Smooth muscle cell (in vitro differentiated cells): Measurements from ENCODE around the gene CDC14B. TPM values are rescaled to one million over a fixed set of nuclear protein-coding genes. Genes with fewer than 3 reads are reported as not detected.

Source experiments
- DNase-seq: peaks from one replicate; lab custom pipeline; 2025; ENCODE audit not compliant: unreplicated experiment; lab: John Stamatoyannopoulos, UW
- H2AFZ ChIP-seq: fragments of 200-600 bp; sonication (generic); 2 replicates; pipeline ENCODE4 v1.6.0; 2016; ENCODE audit warnings: antibody characterized with exemption, low read depth, mild to moderate bottlenecking
- H3F3A ChIP-seq: fragments of 200-600 bp; sonication (generic); 2 replicates; pipeline ENCODE4 v1.6.0; 2017; ENCODE audit warnings: antibody characterized with exemption, low read depth
- H3K27ac ChIP-seq: fragments of 200-600 bp; sonication (generic); 2 replicates; pipeline ENCODE4 v1.5.1; 2016; ENCODE audit warnings: low read depth, mild to moderate bottlenecking
- H3K27me3 ChIP-seq: fragments of 200-600 bp; sonication (generic); 2 replicates; pipeline ENCODE4 v1.6.1; 2016; ENCODE audit warnings: low read depth, mild to moderate bottlenecking
- H3K36me3 ChIP-seq: fragments of 200-600 bp; sonication (generic); 2 replicates; pipeline ENCODE4 v1.5.1; 2016; ENCODE audit warnings: low read depth
- H3K4me1 ChIP-seq: fragments of 200-600 bp; sonication (generic); 2 replicates; pipeline ENCODE4 v1.5.1; 2016; ENCODE audit warnings: low read depth
- H3K4me2 ChIP-seq: fragments of 200-600 bp; sonication (generic); 2 replicates; pipeline ENCODE4 v1.6.0; 2016; ENCODE audit warnings: mild to moderate bottlenecking
- H3K4me3 ChIP-seq: fragments of 200-600 bp; sonication (generic); 2 replicates; pipeline ENCODE4 v1.5.1; 2016; ENCODE audit warnings: mild to moderate bottlenecking
- H3K79me2 ChIP-seq: fragments of 200-600 bp; sonication (generic); 2 replicates; pipeline ENCODE4 v1.6.0; 2016; ENCODE audit warnings: low read depth, mild to moderate bottlenecking
- H3K9ac ChIP-seq: fragments of 200-600 bp; sonication (generic); 2 replicates; pipeline ENCODE4 v1.6.0; 2016; ENCODE audit warnings: low read depth
- H3K9me3 ChIP-seq: fragments of 200-600 bp; sonication (generic); replicated peaks from 2 replicates; pipeline ENCODE4 v1.5.1; 2016; ENCODE audit warnings: low read depth
- H4K20me1 ChIP-seq: fragments of 200-600 bp; sonication (generic); 2 replicates; pipeline ENCODE4 v1.6.0; 2016; ENCODE audit warnings: low read depth
- WGBS: methylation state at CpG from one replicate; pipeline ENCODE4 v1.1.7; 2016; ENCODE audit warnings: low lambda C conversion rate; 5-methylcytosine and 5-hydroxymethylcytosine counted together
- polyA plus RNA-seq: library from polyadenylated mRNA; unstranded; fragments of >200 nt; fragmentation: Nextera tagmentation; extraction: Ambion mirVana; gene quantifications from 2 replicates; pipeline ENCODE4 v1.2.1, GENCODE V29; 2016
- total RNA-seq: library from RNA; depleted of rRNA; stranded (reverse); fragments of >200 nt; gene quantifications from 2 replicates; pipeline ENCODE4 v1.2.3, GENCODE V29; 2014
- TF ChIP-seq, protein P1 (sequence below): fragments of 200-600 bp; sonication (generic); IDR thresholded peaks from 2 replicates; pipeline ENCODE4 v1.5.1; 2017; ENCODE audit warnings: borderline replicate concordance, mild to moderate bottlenecking, antibody characterized with exemption; ENCODE audit not compliant: insufficient read depth, poor library complexity, severe bottlenecking

CDC14B gene
- total and polyA plus RNA-seq, 2 experiments from 2014 or later: 5.7 to 16.0 TPM

DNA sequence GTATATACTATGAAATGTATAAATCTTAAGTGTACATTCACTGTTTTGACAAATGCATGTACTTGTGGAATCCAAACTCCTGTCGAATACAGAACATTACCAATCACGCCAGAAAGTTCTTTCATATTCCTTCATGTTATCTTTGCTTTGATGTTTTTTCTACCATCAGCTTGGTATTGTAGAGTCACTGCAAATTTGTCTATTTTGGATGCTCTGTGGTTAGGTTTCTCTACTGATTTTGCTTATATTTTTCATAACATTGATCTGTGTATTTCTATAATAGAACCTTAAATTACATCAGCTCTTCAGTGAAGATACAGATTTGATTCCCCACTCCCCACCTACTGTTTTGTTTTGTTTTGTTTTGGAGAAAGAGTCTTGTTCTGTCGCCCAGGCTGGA is 138.9 kb downstream of the CDC14B start:
- Histone ChIP-seq H3K27ac (no peak overlapping the region), H4K20me1 (no peaks in the 10 kb centered on the region), H3K4me3 (no peak overlapping the region), H3K9me3 (no peaks in the 10 kb centered on the region), H3K79me2 (no peaks in the 10 kb centered on the region), H3K4me1 (no peaks in the 10 kb centered on the region), H3K4me2 (no peak overlapping the region), H3K36me3 (no peaks in the 10 kb centered on the region), H3K27me3 (no peaks in the 10 kb centered on the region), H3K9ac (no peak overlapping the region), H2AFZ (no peak overlapping the region), H3F3A (peaks cover 5% of the 10 kb centered on the region)
- WGBS: 97% methylated on average over 3 of the region's 3 CpGs
- no peak for DNase-seq
- TF ChIP-seq, protein P1, sequence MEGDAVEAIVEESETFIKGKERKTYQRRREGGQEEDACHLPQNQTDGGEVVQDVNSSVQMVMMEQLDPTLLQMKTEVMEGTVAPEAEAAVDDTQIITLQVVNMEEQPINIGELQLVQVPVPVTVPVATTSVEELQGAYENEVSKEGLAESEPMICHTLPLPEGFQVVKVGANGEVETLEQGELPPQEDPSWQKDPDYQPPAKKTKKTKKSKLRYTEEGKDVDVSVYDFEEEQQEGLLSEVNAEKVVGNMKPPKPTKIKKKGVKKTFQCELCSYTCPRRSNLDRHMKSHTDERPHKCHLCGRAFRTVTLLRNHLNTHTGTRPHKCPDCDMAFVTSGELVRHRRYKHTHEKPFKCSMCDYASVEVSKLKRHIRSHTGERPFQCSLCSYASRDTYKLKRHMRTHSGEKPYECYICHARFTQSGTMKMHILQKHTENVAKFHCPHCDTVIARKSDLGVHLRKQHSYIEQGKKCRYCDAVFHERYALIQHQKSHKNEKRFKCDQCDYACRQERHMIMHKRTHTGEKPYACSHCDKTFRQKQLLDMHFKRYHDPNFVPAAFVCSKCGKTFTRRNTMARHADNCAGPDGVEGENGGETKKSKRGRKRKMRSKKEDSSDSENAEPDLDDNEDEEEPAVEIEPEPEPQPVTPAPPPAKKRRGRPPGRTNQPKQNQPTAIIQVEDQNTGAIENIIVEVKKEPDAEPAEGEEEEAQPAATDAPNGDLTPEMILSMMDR: no peak

DNA sequence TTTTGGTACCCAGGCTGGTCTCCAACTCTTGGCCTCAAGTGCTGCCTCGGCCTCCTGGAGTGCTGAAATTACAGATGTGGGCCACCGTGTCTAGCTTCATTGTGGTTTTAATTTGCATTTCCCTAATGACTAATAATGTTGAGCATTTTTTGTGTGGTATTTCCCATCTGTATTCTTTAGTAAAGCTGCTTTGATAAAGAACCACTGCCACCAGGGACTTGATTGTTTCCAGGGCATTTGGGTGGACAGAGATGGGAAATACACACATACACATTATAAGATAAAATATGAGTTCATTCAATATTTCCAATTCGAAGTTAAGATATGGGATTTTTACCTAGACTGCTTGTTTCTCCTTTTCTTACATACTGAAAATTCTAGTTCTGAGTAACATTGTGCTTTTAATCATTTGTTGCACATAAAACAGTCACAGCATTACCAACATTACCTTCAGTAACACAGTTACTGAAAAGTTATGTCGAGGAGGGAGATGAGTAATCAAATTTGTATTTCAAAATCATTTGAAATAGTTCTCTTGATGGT is 140.7 kb downstream of the CDC14B start:
- Histone ChIP-seq H3K4me3 (no peak overlapping the region), H3K4me1 (no peaks in the 10 kb centered on the region), H4K20me1 (no peaks in the 10 kb centered on the region), H3K9me3 (no peaks in the 10 kb centered on the region), H3F3A (no peaks in the 10 kb centered on the region), H3K79me2 (no peaks in the 10 kb centered on the region), H3K36me3 (peaks cover 4% of the 10 kb centered on the region), H3K27me3 (no peaks in the 10 kb centered on the region), H2AFZ (no peak overlapping the region), H3K27ac (peak overlapping the region; percentile 25), H3K9ac (no peak overlapping the region), H3K4me2 (no peak overlapping the region)
- TF ChIP-seq, protein P1: no peak
- WGBS: 64% methylated on average over 4 of the region's 4 CpGs
- DNase-seq: no peak

DNA sequence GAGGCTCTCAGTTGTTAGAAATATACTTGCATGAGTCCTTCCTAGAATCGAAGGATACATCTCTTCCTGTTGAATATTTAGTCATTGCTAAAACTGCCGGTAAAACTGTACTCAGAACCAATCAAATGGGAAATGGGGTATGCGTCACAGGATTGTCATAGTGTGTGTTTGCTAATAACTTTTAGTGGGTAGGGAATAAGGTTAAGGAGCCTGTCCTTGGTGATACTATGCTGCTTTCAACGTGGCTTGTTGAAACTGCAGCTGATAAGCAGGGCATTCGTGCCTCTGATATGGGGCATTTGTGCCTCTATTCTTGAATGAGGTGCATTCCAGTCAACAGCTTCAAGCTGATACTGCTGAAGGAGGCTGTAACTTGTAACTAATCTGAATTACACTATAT is 143.1 kb downstream of the CDC14B start:
- Histone ChIP-seq H3K27me3 (no peaks in the 10 kb centered on the region), H3K9ac (no peak overlapping the region), H3K36me3 (peaks cover 6% of the 10 kb centered on the region), H3K79me2 (no peaks in the 10 kb centered on the region), H3K4me3 (no peak overlapping the region), H3K9me3 (no peaks in the 10 kb centered on the region), H3K4me2 (no peak overlapping the region), H4K20me1 (no peaks in the 10 kb centered on the region), H3K4me1 (no peaks in the 10 kb centered on the region), H2AFZ (no peak overlapping the region), H3F3A (no peaks in the 10 kb centered on the region), H3K27ac (no peak overlapping the region)
- no peak for DNase-seq
- WGBS: 86% methylated on average over 5 of the region's 5 CpGs
- TF ChIP-seq, protein P1: no peak

DNA sequence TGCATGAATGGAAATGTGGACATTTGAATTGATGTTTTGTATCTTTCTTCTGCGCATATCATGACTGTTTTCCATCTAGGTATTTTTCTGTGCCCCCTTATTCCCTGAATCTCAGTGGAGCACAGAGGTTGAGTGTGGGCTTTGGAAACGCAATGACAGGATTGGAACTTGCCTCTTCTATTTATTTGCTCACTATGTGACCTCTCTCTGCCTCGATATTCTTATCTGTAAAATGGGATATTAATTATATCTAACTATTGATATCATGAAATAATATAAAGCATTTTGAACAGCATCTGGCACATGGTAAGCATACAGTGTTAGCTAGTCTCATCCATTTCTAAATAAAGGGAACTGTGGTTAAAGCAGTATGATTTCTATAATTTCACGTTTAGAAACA is 143.6 kb downstream of the CDC14B start:
- no peak overlapping the region for H3K9ac ChIP-seq
- TF ChIP-seq, protein P1: no peak
- H3K9me3 ChIP-seq: no peaks in the 10 kb centered on the region
- 97% methylated on average over 4 of the region's 4 CpGs for whole genome bisulfite sequencing
- no peak overlapping the region for H3K4me3 ChIP-seq
- H3K4me1 ChIP-seq: no peaks in the 10 kb centered on the region
- peaks cover 6% of the 10 kb centered on the region for H3K36me3 ChIP-seq
- H4K20me1 ChIP-seq: no peaks in the 10 kb centered on the region
- H3F3A ChIP-seq: no peaks in the 10 kb centered on the region
- no peaks in the 10 kb centered on the region for H3K27me3 ChIP-seq
- no peak overlapping the region for H3K27ac ChIP-seq
- DNase-seq: no peak
- no peaks in the 10 kb centered on the region for H3K79me2 ChIP-seq
- H3K4me2 ChIP-seq: no peak overlapping the region
- H2AFZ ChIP-seq: no peak overlapping the region
